Activated B cell treated with CpG ODN at 0.5 μM for 24 hours (primary cell): ENCODE data around the gene SLC12A7. TPM values are rescaled to one million over a fixed set of nuclear protein-coding genes. Genes with fewer than 3 reads are reported as not detected.

Experiments
- ATAC-seq: fragments of 200-7000 bp; cut with Tn5 transposase; one replicate; pipeline ENCODE4 v1.10.0; 2021; ENCODE audit warnings: low read depth, mild to moderate bottlenecking, moderate library complexity
- CTCF ChIA-PET: fragments of 350-600 bp; sonication (Branson Sonifier 250); formaldehyde crosslinking; loops from one replicate; lab custom pipeline; 2021; ENCODE audit warnings: antibody characterized with exemption; lab: Charles Lee
- POLR2A ChIA-PET: fragments of 350-600 bp; sonication (Branson Sonifier 250); formaldehyde crosslinking; loops from one replicate; lab custom pipeline; 2021; ENCODE audit warnings: antibody characterized with exemption; lab: Charles Lee
- DNase-seq: peaks from one replicate; pipeline ENCODE4 v3.0.0; 2022
- H3K27ac Mint-ChIP-seq: one replicate; pipeline ENCODE4 v1.8.0; 2020; ENCODE audit warnings: mixed read lengths
- H3K27me3 Mint-ChIP-seq: one replicate; pipeline ENCODE4 v1.8.0; 2021; ENCODE audit warnings: mixed read lengths
- H3K36me3 Mint-ChIP-seq: one replicate; pipeline ENCODE4 v1.8.0; 2021; ENCODE audit warnings: low read depth, mixed read lengths
- H3K4me1 Mint-ChIP-seq: one replicate; pipeline ENCODE4 v1.8.0; 2021; ENCODE audit warnings: mixed read lengths
- H3K4me3 Mint-ChIP-seq: one replicate; pipeline ENCODE4 v1.8.0; 2020; ENCODE audit warnings: mild to moderate bottlenecking, mixed read lengths
- H3K9me3 Mint-ChIP-seq: one replicate; pipeline ENCODE4 v1.8.0; 2020; ENCODE audit warnings: mixed read lengths
- CTCF ChIP-seq: fragments of 200-600 bp; IDR thresholded peaks from one replicate; pipeline ENCODE4 v1.8.0; 2022; ENCODE audit warnings: antibody characterized with exemption, mild to moderate bottlenecking
- intact Hi-C: fragments of 100-400 bp; cut with micrococcal nuclease; formaldehyde crosslinking; loops from one replicate; pipeline ENCODE4 v1.15.1; 2024
- total RNA-seq: library from RNA; stranded (reverse); gene quantifications from 2 replicates; pipeline ENCODE4 v1.2.3, GENCODE V29; 2022

Gene SLC12A7
- total RNA-seq, 1 donor from 2014 or later, result 23.3 TPM

DNA sequence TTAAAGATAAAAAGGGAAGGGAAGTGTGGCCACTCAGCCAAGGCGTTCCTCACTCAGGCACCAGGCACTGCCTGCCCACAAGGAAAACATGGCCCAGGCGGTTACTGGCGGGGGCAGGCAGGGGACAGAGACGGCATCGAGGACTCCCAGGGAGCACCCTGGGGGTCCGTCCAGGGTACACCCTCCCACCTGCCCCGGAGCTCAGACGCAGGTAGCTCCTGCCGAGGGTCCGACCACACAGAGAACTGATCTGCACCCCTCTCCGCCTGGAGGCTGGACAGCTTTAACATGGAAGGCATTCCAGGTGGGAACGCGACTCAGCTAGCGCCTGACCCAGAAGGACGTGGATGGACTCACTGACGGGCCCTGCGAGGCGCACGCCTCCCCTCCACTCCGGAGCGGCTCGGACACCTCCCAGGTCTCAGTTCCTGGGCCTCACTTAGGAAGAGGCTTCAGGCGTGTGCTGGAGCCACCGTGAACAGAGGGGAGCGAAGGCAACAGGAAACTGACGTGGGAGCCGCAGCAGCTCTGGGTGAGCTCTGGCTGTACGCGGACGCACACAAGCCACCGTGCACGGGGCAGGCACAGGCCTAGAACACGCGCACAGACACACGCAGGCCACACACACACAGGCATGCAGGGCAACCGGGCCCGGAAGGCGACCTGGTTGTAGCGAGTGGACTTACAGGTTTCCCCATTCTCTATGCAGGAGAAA is 55.8 kb downstream of the SLC12A7 start:
- ChIA-PET POLR2A (no interaction called here), CTCF (no interaction called here)
- Mint-ChIP-seq H3K9me3 (no peaks in the 10 kb centered on the region), H3K4me1 (no peaks in the 10 kb centered on the region), H3K27me3 (no peaks in the 10 kb centered on the region), H3K36me3 (peaks cover 46% of the 10 kb centered on the region), H3K27ac (no peak overlapping the region), H3K4me3 (no peak overlapping the region)
- TF ChIP-seq CTCF, result no peak
- ATAC-seq (no peak), DNase-seq (no peak)
- intact Hi-C loops, result no loop called here

GRCh38 chr5:1054799-1055775 is 56.8 kb downstream of the SLC12A7 start:
- CTCF ChIA-PET, result no interaction called here
- H3K27ac Mint-ChIP-seq, result no peak overlapping the region
- DNase-seq (no peak), ATAC-seq (no peak)
- no peak overlapping the region for H3K4me3 Mint-ChIP-seq
- peaks cover 44% of the 10 kb centered on the region for H3K36me3 Mint-ChIP-seq
- no peak for TF ChIP-seq CTCF
- no peaks in the 10 kb centered on the region for H3K4me1 Mint-ChIP-seq
- intact Hi-C loops, result no loop called here
- POLR2A ChIA-PET, result no interaction called here
- no peaks in the 10 kb centered on the region for H3K9me3 Mint-ChIP-seq
- no peaks in the 10 kb centered on the region for H3K27me3 Mint-ChIP-seq

DNA sequence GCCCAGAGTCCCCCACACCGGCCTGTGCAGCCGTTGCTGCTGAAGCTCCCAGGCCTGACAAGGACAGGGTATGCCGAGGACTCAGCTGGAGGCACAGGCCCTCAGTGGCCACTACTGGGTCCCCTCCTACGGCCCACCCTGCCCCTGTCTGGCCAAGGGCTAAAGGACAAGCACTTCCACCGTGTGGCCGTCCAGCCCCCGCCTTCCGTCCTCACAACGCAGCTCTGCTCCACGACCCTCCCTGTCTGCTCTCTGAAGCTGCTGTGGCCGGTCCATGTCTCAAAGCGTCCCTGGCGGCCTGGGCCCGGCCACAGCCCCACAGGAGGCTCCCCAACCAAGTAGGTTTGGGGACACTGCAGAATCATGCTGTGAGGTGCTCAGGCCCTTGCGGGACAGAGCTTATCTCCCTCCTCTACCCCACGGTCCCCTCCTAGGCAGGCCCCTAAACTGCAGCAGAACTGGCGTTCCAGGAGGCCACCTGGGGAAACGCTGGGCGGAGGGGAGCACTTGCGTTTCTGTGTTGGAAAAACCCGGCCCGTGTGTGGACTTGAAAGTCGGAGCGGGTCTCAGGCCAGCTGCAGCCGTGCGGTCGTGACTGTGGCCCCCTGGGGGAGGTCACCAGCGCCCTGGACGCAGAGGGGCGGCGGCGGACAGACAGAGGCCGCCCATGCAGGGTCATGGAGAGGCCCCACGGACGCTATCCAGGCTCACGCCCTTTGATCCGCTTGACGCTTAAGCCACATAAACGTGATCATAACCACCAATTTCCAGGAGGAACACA is 57.7 kb downstream of the SLC12A7 start:
- intact Hi-C loops, result no loop called here
- no peaks in the 10 kb centered on the region for H3K9me3 Mint-ChIP-seq

DNA sequence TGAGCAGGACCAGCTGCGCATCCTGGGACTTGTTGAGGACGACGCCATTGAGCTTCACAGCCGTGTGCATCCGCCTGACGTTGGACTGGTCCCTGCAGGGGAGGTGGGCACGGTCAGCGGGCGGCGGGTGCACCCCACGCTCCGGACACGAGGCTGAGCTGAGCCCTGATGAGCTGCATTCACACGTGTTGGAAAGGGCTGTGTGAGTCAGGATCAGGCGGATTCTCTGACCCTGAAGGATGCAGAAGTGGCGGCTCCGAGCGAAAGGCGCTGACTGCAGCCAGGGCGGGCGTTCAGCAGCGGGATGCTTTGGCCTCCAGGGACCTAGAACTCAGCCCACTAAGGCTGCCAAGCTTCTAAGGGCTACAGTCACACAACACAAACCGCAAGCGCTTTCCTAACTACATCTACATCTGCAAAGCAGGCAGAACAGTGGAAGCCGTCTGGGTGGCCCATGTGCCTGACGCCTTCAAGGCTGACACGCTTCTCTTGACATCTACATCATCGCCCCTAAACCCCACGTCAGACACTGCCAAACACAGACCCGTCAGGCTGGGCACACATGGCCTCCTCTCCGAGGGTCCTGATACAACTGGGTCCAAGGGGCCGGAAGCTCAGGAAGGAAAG is 58.4 kb downstream of the SLC12A7 start:
- TF ChIP-seq CTCF, result no peak
- CTCF ChIA-PET, result interaction anchor here (1.3 kb wide), 1 partner anchor 86 kb away, joined by 4 read pairs; no protein-coding TSS in a partner anchor
- POLR2A ChIA-PET, result no interaction called here
- intact Hi-C loops, result no loop called here
- no peak overlapping the region for H3K27ac Mint-ChIP-seq
- H3K4me3 Mint-ChIP-seq, result no peak overlapping the region
- H3K36me3 Mint-ChIP-seq, result peaks cover 38% of the 10 kb centered on the region
- ATAC-seq (no peak), DNase-seq (no peak)
- no peaks in the 10 kb centered on the region for H3K9me3 Mint-ChIP-seq
- H3K27me3 Mint-ChIP-seq, result no peaks in the 10 kb centered on the region
- no peaks in the 10 kb centered on the region for H3K4me1 Mint-ChIP-seq

More for the DNA sequence above, 57.7 kb downstream of the SLC12A7 start:
- Mint-ChIP-seq H3K36me3 (peaks cover 40% of the 10 kb centered on the region), H3K27me3 (no peaks in the 10 kb centered on the region), H3K4me3 (no peak overlapping the region), H3K4me1 (no peaks in the 10 kb centered on the region), H3K27ac (no peak overlapping the region)
- TF ChIP-seq CTCF, result no peak
- ChIA-PET POLR2A (no interaction called here), CTCF (interaction anchor here (1.3 kb wide), 1 partner anchor 85 kb away, joined by 4 read pairs; no protein-coding TSS in a partner anchor)
- ATAC-seq, result no peak
- no peak for DNase-seq
